NCI-H1436 treated with DMSO at 0.1 percent for 48 hours (cell line): Measurements from ENCODE around the gene MTURN.

Source experiments
- DNase-seq: peaks from one replicate; lab custom pipeline; 2025; lab: John Stamatoyannopoulos, UW

Gene MTURN

GRCh38 chr7:30209951-30210350 lies 75.2 kb downstream of the MTURN start:
- DNase-seq: no peak
